DND-41 (cell line): Measurements from ENCODE around the gene EPC1.

Experiments used
- EZH2 ChIP-seq: IDR thresholded peaks from 3 replicates; pipeline ENCODE4 v1.6.1; 2012; ENCODE audit warnings: borderline replicate concordance, low read depth, mild to moderate bottlenecking, moderate library complexity, low read length, inconsistent platforms; ENCODE audit not compliant: severe bottlenecking
- TF ChIP-seq, protein P1 (sequence below): IDR thresholded peaks from 2 replicates; pipeline ENCODE4 v1.5.1; 2012; ENCODE audit warnings: borderline replicate concordance, low read length, moderate library complexity, mild to moderate bottlenecking; ENCODE audit not compliant: poor library complexity, severe bottlenecking; ENCODE audit errors: extremely low read depth

DNA sequence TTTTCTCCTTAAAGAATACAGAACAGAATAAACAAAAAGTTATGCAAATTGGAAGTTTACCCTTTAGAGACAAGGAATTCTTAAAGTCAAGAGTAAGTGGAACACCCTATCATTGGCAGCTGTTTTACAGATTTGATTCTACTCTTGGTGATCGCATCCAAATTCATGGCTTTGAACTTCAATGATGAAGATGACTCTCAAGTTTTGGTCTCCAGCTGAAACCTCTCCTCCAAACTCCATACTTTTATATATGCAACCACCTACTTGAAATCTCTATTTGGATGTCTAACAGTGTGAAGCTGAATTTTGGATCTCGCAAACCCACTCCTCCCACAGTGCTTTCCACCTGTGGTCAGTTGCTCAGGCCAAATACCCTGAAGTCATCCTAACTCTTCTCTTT lies 80.4 kb downstream of the EPC1 start:
- TF ChIP-seq, protein P1, sequence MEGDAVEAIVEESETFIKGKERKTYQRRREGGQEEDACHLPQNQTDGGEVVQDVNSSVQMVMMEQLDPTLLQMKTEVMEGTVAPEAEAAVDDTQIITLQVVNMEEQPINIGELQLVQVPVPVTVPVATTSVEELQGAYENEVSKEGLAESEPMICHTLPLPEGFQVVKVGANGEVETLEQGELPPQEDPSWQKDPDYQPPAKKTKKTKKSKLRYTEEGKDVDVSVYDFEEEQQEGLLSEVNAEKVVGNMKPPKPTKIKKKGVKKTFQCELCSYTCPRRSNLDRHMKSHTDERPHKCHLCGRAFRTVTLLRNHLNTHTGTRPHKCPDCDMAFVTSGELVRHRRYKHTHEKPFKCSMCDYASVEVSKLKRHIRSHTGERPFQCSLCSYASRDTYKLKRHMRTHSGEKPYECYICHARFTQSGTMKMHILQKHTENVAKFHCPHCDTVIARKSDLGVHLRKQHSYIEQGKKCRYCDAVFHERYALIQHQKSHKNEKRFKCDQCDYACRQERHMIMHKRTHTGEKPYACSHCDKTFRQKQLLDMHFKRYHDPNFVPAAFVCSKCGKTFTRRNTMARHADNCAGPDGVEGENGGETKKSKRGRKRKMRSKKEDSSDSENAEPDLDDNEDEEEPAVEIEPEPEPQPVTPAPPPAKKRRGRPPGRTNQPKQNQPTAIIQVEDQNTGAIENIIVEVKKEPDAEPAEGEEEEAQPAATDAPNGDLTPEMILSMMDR: no peak
- TF ChIP-seq EZH2: no peak
